SK-N-SH treated with all-trans-retinoic acid at 6 μM for 48 hours (cell line): ENCODE data around the gene NOM1.

Experiments
- ARNTL ChIP-seq: fragments of 450-650 bp; formaldehyde crosslinking; IDR thresholded peaks from 2 replicates; pipeline ENCODE4 v1.5.0; 2020; ENCODE audit warnings: low read depth, mild to moderate bottlenecking, moderate library complexity, borderline replicate concordance
- CSDC2 ChIP-seq: fragments of 250-450 bp; sonication (Bioruptor Pico); IDR thresholded peaks from 2 replicates; pipeline ENCODE4 v1.5.0; 2020; ENCODE audit warnings: mild to moderate bottlenecking, moderate library complexity
- ESRRG ChIP-seq: fragments of 250-450 bp; sonication (Bioruptor Pico); IDR thresholded peaks from 2 replicates; pipeline ENCODE4 v1.6.1; 2021; ENCODE audit warnings: mild to moderate bottlenecking
- GLIS3 ChIP-seq: fragments of 250-450 bp; sonication (Bioruptor Pico); IDR thresholded peaks from 2 replicates; pipeline ENCODE4 v1.5.0; 2020; ENCODE audit warnings: mild to moderate bottlenecking, moderate library complexity
- PPARA ChIP-seq: fragments of 250-450 bp; sonication (Bioruptor Pico); IDR thresholded peaks from 2 replicates; pipeline ENCODE4 v1.5.0; 2020; ENCODE audit warnings: mild to moderate bottlenecking, borderline replicate concordance
- ZFP30 ChIP-seq: fragments of 450-650 bp; formaldehyde crosslinking; IDR thresholded peaks from 2 replicates; pipeline ENCODE4 v1.5.0; 2022; ENCODE audit warnings: mild to moderate bottlenecking, moderate library complexity
- ZNF565 ChIP-seq: fragments of 450-650 bp; formaldehyde crosslinking; conservative IDR thresholded peaks from 2 replicates; pipeline ENCODE4 v1.5.0; 2020; ENCODE audit warnings: low read depth, mild to moderate bottlenecking, moderate library complexity

GRCh38 chr7:157014635-157015555, 65.4 kb downstream of the NOM1 start:
- TF ChIP-seq ARNTL (CRISPR knock-in tag) (no peak), GLIS3 (CRISPR knock-in tag) (no peak), ESRRG (CRISPR knock-in tag) (no peak), CSDC2 (CRISPR knock-in tag) (no peak), ZNF565 (CRISPR knock-in tag) (no peak), PPARA (CRISPR knock-in tag) (no peak), ZFP30 (no peak)
